ENCODE measurements around the gene KMT2C.
"Not testable (repeated sequence)": the region's sequence is repeated elsewhere in the genome, so short reads cannot be mapped to it uniquely, and the experiment has no call there.

KMT2C gene

DNA sequence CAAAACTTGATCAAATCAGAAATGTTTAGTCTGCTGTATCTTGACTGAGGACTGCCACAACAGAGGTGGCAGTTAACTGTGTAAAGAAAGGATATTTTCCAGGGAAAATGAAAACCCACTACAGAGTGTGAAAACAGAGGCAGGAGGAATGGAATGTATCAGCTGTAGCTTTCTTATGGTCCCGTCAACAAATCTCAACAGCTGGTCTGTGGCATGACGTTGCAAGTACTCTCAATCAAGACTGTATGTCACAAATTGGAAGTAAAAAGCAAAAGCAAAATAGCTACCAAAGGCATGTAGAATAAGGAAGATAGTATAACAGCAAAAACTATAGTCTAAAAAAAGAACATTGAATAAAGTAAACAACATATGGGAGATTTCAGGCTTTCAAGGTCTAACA, 123.5 kb downstream of the KMT2C start:
- no peak overlapping the region for H3K4me2 ChIP-seq (ENCODE audit: low read depth, low read length, poor library complexity, severe bottlenecking)
- TF ChIP-seq, protein P1, sequence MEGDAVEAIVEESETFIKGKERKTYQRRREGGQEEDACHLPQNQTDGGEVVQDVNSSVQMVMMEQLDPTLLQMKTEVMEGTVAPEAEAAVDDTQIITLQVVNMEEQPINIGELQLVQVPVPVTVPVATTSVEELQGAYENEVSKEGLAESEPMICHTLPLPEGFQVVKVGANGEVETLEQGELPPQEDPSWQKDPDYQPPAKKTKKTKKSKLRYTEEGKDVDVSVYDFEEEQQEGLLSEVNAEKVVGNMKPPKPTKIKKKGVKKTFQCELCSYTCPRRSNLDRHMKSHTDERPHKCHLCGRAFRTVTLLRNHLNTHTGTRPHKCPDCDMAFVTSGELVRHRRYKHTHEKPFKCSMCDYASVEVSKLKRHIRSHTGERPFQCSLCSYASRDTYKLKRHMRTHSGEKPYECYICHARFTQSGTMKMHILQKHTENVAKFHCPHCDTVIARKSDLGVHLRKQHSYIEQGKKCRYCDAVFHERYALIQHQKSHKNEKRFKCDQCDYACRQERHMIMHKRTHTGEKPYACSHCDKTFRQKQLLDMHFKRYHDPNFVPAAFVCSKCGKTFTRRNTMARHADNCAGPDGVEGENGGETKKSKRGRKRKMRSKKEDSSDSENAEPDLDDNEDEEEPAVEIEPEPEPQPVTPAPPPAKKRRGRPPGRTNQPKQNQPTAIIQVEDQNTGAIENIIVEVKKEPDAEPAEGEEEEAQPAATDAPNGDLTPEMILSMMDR (IDR thresholded peaks at IDR 0.05; ENCODE audit: insufficient read depth, low read length, poor library complexity, severe bottlenecking), result no peak
- no peak for TF ChIP-seq EZH2phosphoT487 (conservative IDR thresholded peaks at IDR 0.05; ENCODE audit: low read length)
- peaks cover 12% of the 10 kb centered on the region; the same call in 1 of the 2 replicates for H4K20me1 ChIP-seq (ENCODE audit: low read depth, low read length)
- H3K79me2 ChIP-seq (ENCODE audit: insufficient read depth, low read length), result peaks cover 47% of the 10 kb centered on the region
- H3F3A ChIP-seq (ENCODE audit: insufficient read depth), result no peaks in the 10 kb centered on the region; the same call in 1 of the 2 replicates
- peaks cover 38% of the 10 kb centered on the region for H3K36me3 ChIP-seq (ENCODE audit: low read length)
- H3K4me3 ChIP-seq (ENCODE audit: insufficient read depth, low read length, poor library complexity, severe bottlenecking), result no peak overlapping the region
- H3K9ac ChIP-seq (ENCODE audit: low read length), result no peak overlapping the region
- no peaks in the 10 kb centered on the region for H3K27me3 ChIP-seq (ENCODE audit: low read length)
- H3K27ac ChIP-seq (ENCODE audit: low read depth, low read length), result no peak overlapping the region
- no peak overlapping the region for H2AFZ ChIP-seq (ENCODE audit: low read depth, low read length, severe bottlenecking)
- no peaks in the 10 kb centered on the region for H3K9me2 ChIP-seq (replicated peaks; ENCODE audit: insufficient read depth, low read length)
- no peaks in the 10 kb centered on the region for H3K9me3 ChIP-seq (ENCODE audit: insufficient read depth, low read length)

DNA sequence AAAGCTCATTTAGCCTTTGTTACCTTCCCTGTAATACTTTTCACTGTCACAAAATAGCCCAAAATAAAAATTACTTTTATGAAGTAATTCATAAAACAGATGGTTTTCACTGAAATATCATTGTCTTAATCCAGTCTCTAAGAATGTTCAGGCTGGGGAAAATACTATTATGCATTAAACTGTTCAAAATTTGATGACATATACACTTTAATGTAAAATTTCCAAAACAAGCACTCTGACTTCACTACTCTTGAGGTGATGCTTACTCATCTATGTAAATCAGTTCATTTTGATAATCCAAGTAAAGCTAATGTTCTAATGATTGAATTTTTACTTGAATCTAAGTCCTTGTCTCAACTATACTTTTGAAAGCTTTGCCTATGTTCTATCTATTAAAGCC, 127.9 kb downstream of the KMT2C start:
- Histone ChIP-seq H3K9ac (ENCODE audit: low read length) (no peak overlapping the region), H2AFZ (ENCODE audit: low read depth, low read length, severe bottlenecking) (no peak overlapping the region), H3K9me3 (ENCODE audit: insufficient read depth, low read length) (no peaks in the 10 kb centered on the region), H3K9me2 (replicated peaks; ENCODE audit: insufficient read depth, low read length) (no peaks in the 10 kb centered on the region), H3K27ac (ENCODE audit: low read depth, low read length) (no peak overlapping the region), H3K36me3 (ENCODE audit: low read length) (peaks cover 29% of the 10 kb centered on the region), H3K27me3 (ENCODE audit: low read length) (no peaks in the 10 kb centered on the region), H3F3A (ENCODE audit: insufficient read depth) (peaks cover 4% of the 10 kb centered on the region; the same call in 1 of the 2 replicates), H4K20me1 (ENCODE audit: low read depth, low read length) (0 out of 2 replicates have a peak, but pooled peaks cover under 1% of the 10 kb centered on the region), H3K79me2 (ENCODE audit: insufficient read depth, low read length) (peaks cover 17% of the 10 kb centered on the region; the same call in 1 of the 2 replicates), H3K4me2 (ENCODE audit: low read depth, low read length, poor library complexity, severe bottlenecking) (no peak overlapping the region), H3K4me3 (ENCODE audit: insufficient read depth, low read length, poor library complexity, severe bottlenecking) (no peak overlapping the region)
- TF ChIP-seq EZH2phosphoT487 (conservative IDR thresholded peaks at IDR 0.05; ENCODE audit: low read length), result no peak
- TF ChIP-seq, protein P1 (IDR thresholded peaks at IDR 0.05; ENCODE audit: insufficient read depth, low read length, poor library complexity, severe bottlenecking), result no peak

DNA sequence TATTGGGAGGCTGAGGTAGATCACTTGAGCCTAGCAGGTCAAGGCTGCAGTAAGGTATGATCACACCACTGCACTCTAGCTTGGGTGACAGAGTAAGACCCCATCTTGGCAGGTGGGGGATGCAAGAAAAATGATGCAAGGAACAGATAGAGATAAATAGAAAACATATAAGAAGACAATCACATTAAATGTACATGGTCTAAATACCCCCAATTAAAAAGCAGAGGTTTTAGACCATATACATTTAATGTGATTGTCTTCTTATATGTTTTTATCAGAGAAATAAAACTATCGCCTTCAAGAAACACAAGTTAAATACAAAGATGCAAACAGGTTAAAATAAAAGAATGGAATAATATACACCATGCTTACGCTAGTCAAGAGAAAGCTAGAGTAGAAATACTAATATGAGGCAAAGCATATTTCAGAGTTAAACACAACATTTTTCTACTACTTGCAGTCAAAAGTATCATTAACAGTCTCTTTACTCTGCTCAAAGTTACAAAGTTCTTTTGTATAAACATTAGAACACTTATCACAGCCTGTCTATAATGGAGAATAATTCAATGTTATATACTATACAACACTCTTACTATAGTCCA, 136.2 kb downstream of the KMT2C start:
- not testable (repeated sequence) for H4K20me1 ChIP-seq (ENCODE audit: low read depth, low read length); H3K27ac ChIP-seq (ENCODE audit: low read depth, low read length); H3K9ac ChIP-seq (ENCODE audit: low read length); H3F3A ChIP-seq (ENCODE audit: insufficient read depth); H3K9me3 ChIP-seq (ENCODE audit: insufficient read depth, low read length); H2AFZ ChIP-seq (ENCODE audit: low read depth, low read length, severe bottlenecking); H3K27me3 ChIP-seq (ENCODE audit: low read length); H3K4me2 ChIP-seq (ENCODE audit: low read depth, low read length, poor library complexity, severe bottlenecking); H3K4me3 ChIP-seq (ENCODE audit: insufficient read depth, low read length, poor library complexity, severe bottlenecking); H3K9me2 ChIP-seq (replicated peaks; ENCODE audit: insufficient read depth, low read length); H3K79me2 ChIP-seq (ENCODE audit: insufficient read depth, low read length)
- H3K36me3 ChIP-seq (ENCODE audit: low read length), result peaks cover 12% of the 10 kb centered on the region

DNA sequence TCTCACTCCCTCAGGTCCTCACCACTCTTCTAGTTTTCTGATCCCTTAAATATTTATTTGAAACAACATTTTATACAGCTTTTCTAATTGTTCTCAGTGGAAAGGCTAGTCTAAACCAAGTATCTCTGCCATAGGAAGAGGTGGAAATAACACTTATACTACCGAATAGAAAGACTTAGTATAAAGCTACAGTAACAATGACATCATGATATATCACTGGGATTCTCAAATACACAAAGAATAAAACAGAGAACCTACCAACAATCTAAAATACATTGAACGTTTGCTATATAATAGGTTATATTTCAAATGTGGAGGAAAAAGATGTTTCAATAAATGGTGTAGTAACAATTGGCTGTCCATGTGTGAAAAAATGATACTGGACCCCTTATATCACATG, 142.9 kb downstream of the KMT2C start:
- Histone ChIP-seq H3K27ac (ENCODE audit: low read depth, low read length) (no peak overlapping the region), H3K4me3 (ENCODE audit: insufficient read depth, low read length, poor library complexity, severe bottlenecking) (no peak overlapping the region), H3K9me2 (replicated peaks; ENCODE audit: insufficient read depth, low read length) (no peaks in the 10 kb centered on the region), H3K36me3 (ENCODE audit: low read length) (peaks cover 22% of the 10 kb centered on the region), H2AFZ (ENCODE audit: low read depth, low read length, severe bottlenecking) (no peak overlapping the region), H3K9ac (ENCODE audit: low read length) (no peak overlapping the region), H3K9me3 (ENCODE audit: insufficient read depth, low read length) (no peaks in the 10 kb centered on the region), H3F3A (ENCODE audit: insufficient read depth) (peaks cover 4% of the 10 kb centered on the region; the same call in 1 of the 2 replicates), H3K79me2 (ENCODE audit: insufficient read depth, low read length) (peaks cover 7% of the 10 kb centered on the region), H3K4me2 (ENCODE audit: low read depth, low read length, poor library complexity, severe bottlenecking) (no peak overlapping the region), H4K20me1 (ENCODE audit: low read depth, low read length) (no peaks in the 10 kb centered on the region), H3K27me3 (ENCODE audit: low read length) (no peaks in the 10 kb centered on the region)
- no peak for TF ChIP-seq EZH2phosphoT487 (conservative IDR thresholded peaks at IDR 0.05; ENCODE audit: low read length)
- TF ChIP-seq, protein P1 (IDR thresholded peaks at IDR 0.05; ENCODE audit: insufficient read depth, low read length, poor library complexity, severe bottlenecking), result no peak

DNA sequence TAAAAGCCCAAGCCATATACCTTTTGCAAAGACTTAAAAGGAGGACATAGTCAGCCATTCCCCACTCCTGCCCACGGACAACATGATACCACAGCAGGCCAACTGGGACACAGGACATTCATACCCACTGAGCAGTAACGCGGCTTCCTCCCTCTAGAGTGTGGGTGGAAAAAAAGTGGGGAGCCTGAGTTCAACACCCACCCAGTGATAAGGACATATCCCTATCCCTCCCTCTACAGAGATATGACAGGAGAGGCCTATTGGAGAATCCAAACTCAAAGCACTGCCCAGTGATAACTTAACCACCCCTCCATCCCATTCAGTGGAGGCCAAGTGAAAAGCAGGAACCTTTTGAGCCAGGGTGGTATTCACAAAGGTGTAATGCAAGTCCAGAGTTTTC, 148.8 kb downstream of the KMT2C start:
- not testable (repeated sequence) for H3F3A ChIP-seq (ENCODE audit: insufficient read depth); H3K36me3 ChIP-seq (ENCODE audit: low read length); H3K9me2 ChIP-seq (replicated peaks; ENCODE audit: insufficient read depth, low read length); H2AFZ ChIP-seq (ENCODE audit: low read depth, low read length, severe bottlenecking); H4K20me1 ChIP-seq (ENCODE audit: low read depth, low read length); H3K4me2 ChIP-seq (ENCODE audit: low read depth, low read length, poor library complexity, severe bottlenecking); H3K79me2 ChIP-seq (ENCODE audit: insufficient read depth, low read length); H3K9me3 ChIP-seq (ENCODE audit: insufficient read depth, low read length); H3K4me3 ChIP-seq (ENCODE audit: insufficient read depth, low read length, poor library complexity, severe bottlenecking); H3K27me3 ChIP-seq (ENCODE audit: low read length); H3K9ac ChIP-seq (ENCODE audit: low read length); H3K27ac ChIP-seq (ENCODE audit: low read depth, low read length)

DNA sequence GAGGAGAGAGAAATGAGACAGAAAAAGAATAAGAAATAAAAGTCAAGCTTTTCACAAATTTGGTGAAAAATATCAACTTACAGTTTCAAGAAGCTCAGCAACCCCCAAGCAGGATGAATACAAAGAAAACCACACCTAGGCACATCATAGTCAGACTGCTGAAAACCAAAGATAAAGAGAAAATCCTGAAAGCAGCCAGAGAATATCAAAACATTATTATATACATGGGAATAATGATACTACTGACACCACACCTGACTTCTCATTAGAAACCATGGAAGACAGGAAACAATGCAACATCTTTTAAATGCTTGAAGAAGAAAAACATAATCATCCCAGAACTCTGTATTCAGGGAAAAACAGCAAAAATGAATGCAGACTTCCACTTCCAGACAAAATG, 149.6 kb downstream of the KMT2C start:
- not testable (repeated sequence) for H3K4me2 ChIP-seq (ENCODE audit: low read depth, low read length, poor library complexity, severe bottlenecking); H3K79me2 ChIP-seq (ENCODE audit: insufficient read depth, low read length); H3F3A ChIP-seq (ENCODE audit: insufficient read depth); H3K27ac ChIP-seq (ENCODE audit: low read depth, low read length); H3K27me3 ChIP-seq (ENCODE audit: low read length); H3K36me3 ChIP-seq (ENCODE audit: low read length); H3K9me2 ChIP-seq (replicated peaks; ENCODE audit: insufficient read depth, low read length); H3K9ac ChIP-seq (ENCODE audit: low read length); H2AFZ ChIP-seq (ENCODE audit: low read depth, low read length, severe bottlenecking); H3K9me3 ChIP-seq (ENCODE audit: insufficient read depth, low read length); H3K4me3 ChIP-seq (ENCODE audit: insufficient read depth, low read length, poor library complexity, severe bottlenecking); H4K20me1 ChIP-seq (ENCODE audit: low read depth, low read length)
